ENCODE results near the gene STAG2.

GRCh38 chrX:123993904-123994635 is 32.6 kb downstream of the STAG2 start:
- no peak for TF ChIP-seq POLR2AphosphoS5 (IDR thresholded peaks at IDR 0.05)
- no peak for TF ChIP-seq CTCF (IDR thresholded peaks at IDR 0.05)
- no peak for TF ChIP-seq POLR2A (IDR thresholded peaks at IDR 0.05)
- no peak for TF ChIP-seq EP300 (IDR thresholded peaks at IDR 0.05)

All from stomach (tissue), 4 donors.